Lower lobe of right lung (tissue), 2 donors: ENCODE results near the gene SLC16A5. TPM values are rescaled to one million over a fixed set of nuclear protein-coding genes. Genes with fewer than 3 reads are reported as not detected.

ENCODE experiments used
- ATAC-seq, 2 donors: fragments of 200-7000 bp; cut with Tn5 transposase; one replicate each; pipeline ENCODE4 v1.9.1; 2020 to 2022; ENCODE audit warnings: mild to moderate bottlenecking in 2 of 2, moderate library complexity in 2 of 2
- DNase-seq: peaks from one replicate; pipeline ENCODE4 v3.0.0-alpha.2; 2020
- H3K27ac ChIP-seq: fragments of 200-600 bp; one replicate; pipeline ENCODE4 v1.8.0; 2022
- H3K27me3 ChIP-seq: fragments of 200-600 bp; one replicate; pipeline ENCODE4 v1.8.0; 2022; ENCODE audit warnings: low read depth
- H3K36me3 ChIP-seq: fragments of 200-600 bp; one replicate; pipeline ENCODE4 v1.8.0; 2022; ENCODE audit warnings: mild to moderate bottlenecking
- H3K4me1 ChIP-seq: fragments of 200-600 bp; one replicate; pipeline ENCODE4 v1.8.0; 2022
- H3K4me3 ChIP-seq: fragments of 200-600 bp; one replicate; pipeline ENCODE4 v1.8.0; 2022; ENCODE audit warnings: mild to moderate bottlenecking
- H3K9me3 ChIP-seq: fragments of 200-600 bp; one replicate; pipeline ENCODE4 v1.8.0; 2022
- intact Hi-C: fragments of 100-400 bp; cut with DNase I; formaldehyde crosslinking; loops from one replicate; pipeline ENCODE4 v1.11.0; 2022
- total RNA-seq: library from RNA; stranded (reverse); fragmentation: NEBNext Ultra II Directional; extraction: Animal tissue kit (Norgen Biotek cat#: 25700); gene quantifications from one replicate; pipeline ENCODE4 v1.2.1, GENCODE V29; 2021
- TF ChIP-seq, protein P1 (sequence below): fragments of 200-600 bp; IDR thresholded peaks from one replicate; pipeline ENCODE4 v1.8.0; 2022; ENCODE audit warnings: antibody characterized with exemption, mild to moderate bottlenecking
- donor health status: DM: no; HTN: yes; CAD: no; lungs with severe emphysema.

SLC16A5 gene
- total RNA-seq, 1 donor from 2014 or later: 32.3 TPM

DNA sequence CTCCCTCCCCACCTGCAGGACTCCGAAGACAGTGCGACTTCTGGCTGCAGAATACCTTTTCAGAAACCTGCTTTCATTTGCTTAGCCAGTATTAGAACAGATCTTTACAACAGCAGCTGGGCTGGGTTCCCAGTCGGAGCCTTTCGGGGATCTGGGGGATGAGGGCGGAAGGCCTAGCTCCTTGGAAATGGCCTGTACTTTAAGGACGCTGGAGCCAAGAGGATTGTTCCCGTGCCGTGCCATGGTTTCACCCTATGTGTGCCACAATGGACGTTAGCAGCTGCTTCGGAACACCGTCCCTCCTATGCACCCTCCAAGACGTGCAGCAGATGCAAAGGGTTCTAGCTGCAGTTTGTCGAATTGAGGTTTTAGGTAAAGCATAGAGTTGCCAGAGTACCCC is 24.6 kb upstream of the SLC16A5 start:
- Histone ChIP-seq H3K9me3 (no peaks in the 10 kb centered on the region), H3K4me1 (peaks cover 14% of the 10 kb centered on the region), H3K27me3 (no peaks in the 10 kb centered on the region), H3K36me3 (peaks cover 62% of the 10 kb centered on the region), H3K27ac (no peak overlapping the region), H3K4me3 (no peak overlapping the region)
- intact Hi-C loops: no loop called here
- DNase-seq (no peak), ATAC-seq (no peak)
- TF ChIP-seq, protein P1, sequence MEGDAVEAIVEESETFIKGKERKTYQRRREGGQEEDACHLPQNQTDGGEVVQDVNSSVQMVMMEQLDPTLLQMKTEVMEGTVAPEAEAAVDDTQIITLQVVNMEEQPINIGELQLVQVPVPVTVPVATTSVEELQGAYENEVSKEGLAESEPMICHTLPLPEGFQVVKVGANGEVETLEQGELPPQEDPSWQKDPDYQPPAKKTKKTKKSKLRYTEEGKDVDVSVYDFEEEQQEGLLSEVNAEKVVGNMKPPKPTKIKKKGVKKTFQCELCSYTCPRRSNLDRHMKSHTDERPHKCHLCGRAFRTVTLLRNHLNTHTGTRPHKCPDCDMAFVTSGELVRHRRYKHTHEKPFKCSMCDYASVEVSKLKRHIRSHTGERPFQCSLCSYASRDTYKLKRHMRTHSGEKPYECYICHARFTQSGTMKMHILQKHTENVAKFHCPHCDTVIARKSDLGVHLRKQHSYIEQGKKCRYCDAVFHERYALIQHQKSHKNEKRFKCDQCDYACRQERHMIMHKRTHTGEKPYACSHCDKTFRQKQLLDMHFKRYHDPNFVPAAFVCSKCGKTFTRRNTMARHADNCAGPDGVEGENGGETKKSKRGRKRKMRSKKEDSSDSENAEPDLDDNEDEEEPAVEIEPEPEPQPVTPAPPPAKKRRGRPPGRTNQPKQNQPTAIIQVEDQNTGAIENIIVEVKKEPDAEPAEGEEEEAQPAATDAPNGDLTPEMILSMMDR: no peak

DNA sequence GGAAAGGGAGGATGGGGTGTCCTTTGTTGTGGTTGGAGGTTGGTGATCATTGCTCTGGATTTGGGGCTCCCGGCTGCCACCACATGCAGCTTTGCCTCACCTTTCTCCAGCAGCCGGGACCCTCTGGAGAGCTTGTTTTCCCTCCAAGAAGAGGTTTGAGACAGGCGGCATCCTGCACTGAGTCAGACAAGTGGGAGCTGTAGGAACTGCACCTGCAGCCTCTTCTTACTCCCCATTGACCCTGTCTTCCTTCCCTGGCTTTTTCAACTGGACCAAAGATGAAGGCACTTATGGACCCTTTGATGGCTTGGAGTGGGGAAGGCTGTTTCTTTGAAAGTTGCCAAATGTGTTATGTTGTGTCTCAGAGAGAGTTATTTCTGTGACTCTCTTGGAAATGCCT is 24.1 kb upstream of the SLC16A5 start:
- Histone ChIP-seq H3K4me1 (peaks cover 14% of the 10 kb centered on the region), H3K27me3 (no peaks in the 10 kb centered on the region), H3K27ac (no peak overlapping the region), H3K36me3 (peaks cover 59% of the 10 kb centered on the region), H3K9me3 (no peaks in the 10 kb centered on the region), H3K4me3 (no peak overlapping the region)
- intact Hi-C loops: no loop called here
- ATAC-seq: no peak
- TF ChIP-seq, protein P1: no peak
- no peak for DNase-seq

GRCh38 chr17:75064040-75064439 is 23.7 kb upstream of the SLC16A5 start:
- TF ChIP-seq, protein P1: no peak
- no peaks in the 10 kb centered on the region for H3K27me3 ChIP-seq
- peaks cover 14% of the 10 kb centered on the region for H3K4me1 ChIP-seq
- H3K36me3 ChIP-seq: peaks cover 57% of the 10 kb centered on the region
- H3K9me3 ChIP-seq: no peaks in the 10 kb centered on the region
- intact Hi-C loops: no loop called here
- ATAC-seq (no peak), DNase-seq (no peak)
- H3K27ac ChIP-seq: no peak overlapping the region
- no peak overlapping the region for H3K4me3 ChIP-seq

DNA sequence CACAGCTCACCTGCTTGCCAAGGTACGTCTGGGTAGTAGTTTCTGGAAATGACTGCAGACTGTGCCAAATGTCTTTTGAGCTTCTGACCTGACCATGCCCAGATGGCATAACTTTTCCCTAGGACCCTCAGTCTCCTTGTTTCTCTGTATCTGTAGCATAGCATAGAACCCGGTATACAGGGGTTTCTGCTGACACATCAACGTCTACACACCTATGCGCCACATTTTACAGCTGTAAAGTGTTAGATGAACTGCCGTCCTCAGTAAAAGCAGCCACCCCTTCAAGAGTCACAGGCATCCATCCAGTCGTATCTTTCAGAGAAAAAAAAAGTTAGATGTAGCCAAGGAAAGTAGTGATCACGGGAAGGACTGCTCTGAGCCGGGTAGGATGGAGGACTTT is 23.3 kb upstream of the SLC16A5 start:
- Histone ChIP-seq H3K4me3 (no peak overlapping the region), H3K27me3 (no peaks in the 10 kb centered on the region), H3K36me3 (peaks cover 53% of the 10 kb centered on the region), H3K9me3 (no peaks in the 10 kb centered on the region), H3K27ac (no peak overlapping the region), H3K4me1 (peaks cover 10% of the 10 kb centered on the region)
- ATAC-seq (no peak), DNase-seq (no peak)
- intact Hi-C loops: no loop called here
- TF ChIP-seq, protein P1: no peak

DNA sequence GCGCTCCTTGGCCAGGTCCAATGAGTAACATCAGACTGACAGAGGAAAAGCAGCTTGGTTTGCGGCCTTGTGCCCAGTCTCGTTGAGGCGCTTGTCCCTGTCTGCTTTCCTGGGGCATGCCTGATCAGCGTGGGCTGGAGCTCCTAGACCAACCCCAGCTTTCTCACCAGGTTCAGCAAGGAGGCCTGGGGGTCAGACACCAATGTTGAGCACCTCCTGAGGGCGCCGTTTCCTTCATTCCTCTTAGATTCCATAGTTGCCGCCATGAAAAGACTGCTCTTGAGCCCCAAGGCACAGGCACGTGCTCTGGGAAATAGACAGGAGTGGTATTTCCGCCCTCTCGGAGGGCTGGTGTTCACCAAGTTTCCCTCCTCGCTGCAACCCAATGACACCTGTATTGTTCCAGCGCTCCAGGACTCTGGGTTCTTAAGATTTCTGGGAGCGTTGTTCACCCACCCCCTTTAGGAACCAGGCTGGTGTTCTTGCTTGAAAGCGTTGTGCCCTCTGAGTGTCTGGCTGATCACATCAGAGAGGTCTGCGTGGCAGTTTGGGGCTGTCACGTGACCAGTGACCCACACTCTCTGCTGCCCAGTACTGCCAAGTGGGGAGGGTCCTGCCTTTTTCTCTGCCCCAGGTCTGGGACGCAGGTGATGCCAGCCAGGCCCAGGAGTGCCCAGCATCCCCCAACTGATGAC is 22.7 kb upstream of the SLC16A5 start:
- no peak overlapping the region for H3K27ac ChIP-seq
- no peak for DNase-seq
- intact Hi-C loops: no loop called here

More for the DNA sequence above, 22.7 kb upstream of the SLC16A5 start:
- no peak overlapping the region for H3K4me3 ChIP-seq
- H3K36me3 ChIP-seq: peaks cover 47% of the 10 kb centered on the region
- no peaks in the 10 kb centered on the region for H3K27me3 ChIP-seq
- H3K9me3 ChIP-seq: no peaks in the 10 kb centered on the region
- peaks cover 5% of the 10 kb centered on the region for H3K4me1 ChIP-seq
- TF ChIP-seq, protein P1: no peak
- no peak for ATAC-seq
